ENCODE measurements around the gene RBM47.
"Not testable (repeated sequence)": the region's sequence is repeated elsewhere in the genome, so short reads cannot be mapped to it uniquely, and the experiment has no call there.

Gene RBM47

GRCh38 chr4:40629401-40630334, at the start of gene RBM47:
RBM47 (minus strand) TSS chr4:40629864; CDS start chr4:40438893, 190,971 bp downstream.
- DNase-seq: no peak

DNA sequence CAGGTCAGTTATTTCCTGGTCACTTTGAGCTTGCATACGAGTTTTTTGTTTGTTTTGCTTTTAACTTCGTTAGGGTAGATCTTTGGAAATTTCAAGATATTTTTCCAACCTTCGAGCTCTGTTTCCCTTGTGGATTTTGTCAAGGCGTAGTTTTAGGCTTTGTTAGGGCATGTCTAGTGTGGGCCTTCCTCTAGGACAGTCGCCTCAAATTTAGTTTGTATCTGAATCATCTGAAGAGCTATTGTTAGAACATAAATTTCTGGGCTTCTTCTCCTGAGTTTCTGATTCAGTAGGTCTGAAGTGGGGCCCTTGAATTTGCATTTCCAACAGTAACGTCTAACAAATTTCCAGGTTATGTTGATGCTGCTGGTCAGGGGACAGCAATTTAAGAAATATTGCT, 48.8 kb upstream of the RBM47 start:
- DNase-seq: no peak

- no peak for DNase-seq
Observed at GRCh38 chr4:40675166-40675565, 45.5 kb upstream of the RBM47 start.

- no peak for DNase-seq
Observed at GRCh38 chr4:40672528-40673522, 43.2 kb upstream of the RBM47 start.

DNA sequence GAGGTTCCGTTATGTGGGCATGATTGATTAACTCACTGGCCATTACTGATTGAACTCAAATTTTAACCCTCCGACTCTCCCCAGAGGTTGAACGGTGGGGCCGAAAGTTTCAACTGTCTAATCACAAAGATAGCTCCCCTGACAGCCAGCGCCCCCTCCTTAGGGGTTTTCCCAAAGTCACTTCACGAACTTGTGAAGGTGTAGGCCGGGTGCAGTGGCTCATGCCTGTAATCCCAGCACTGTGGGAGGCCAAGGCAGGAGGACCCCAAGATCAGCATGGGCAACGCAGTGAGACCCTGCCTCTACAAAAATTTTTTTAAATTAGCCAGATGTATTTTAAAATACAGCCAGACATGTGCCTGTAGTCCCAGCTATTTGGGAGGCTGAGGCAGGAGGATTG, 39.8 kb upstream of the RBM47 start:
- no peak for DNase-seq

- no peak for DNase-seq
Observed at GRCh38 chr4:40665842-40666241, 36.2 kb upstream of the RBM47 start.

GRCh38 chr4:40662962-40663604, 33.4 kb upstream of the RBM47 start:
- DNase-seq: no peak

DNA sequence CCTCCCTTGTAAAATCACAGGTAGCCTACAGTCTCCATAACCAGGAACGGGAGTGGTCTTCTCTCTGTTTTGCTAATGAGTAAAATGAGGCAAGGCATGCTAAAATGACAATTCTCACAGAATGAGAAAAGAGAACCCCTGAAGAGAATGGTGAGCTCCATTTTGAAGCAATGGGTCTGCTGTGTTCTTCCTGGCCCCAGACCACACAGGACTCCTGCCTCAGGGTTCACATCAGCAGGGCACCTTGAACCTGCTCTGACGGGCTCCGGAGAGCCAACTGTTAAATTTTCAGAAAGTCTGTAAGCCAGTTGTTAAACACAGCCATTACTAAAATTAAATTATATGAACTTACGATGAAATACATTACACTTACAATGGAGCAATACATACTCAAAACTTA, 32.1 kb upstream of the RBM47 start:
- no peak for DNase-seq

- DNase-seq: no peak
Observed at GRCh38 chr4:40656201-40656863, 26.7 kb upstream of the RBM47 start.

DNA sequence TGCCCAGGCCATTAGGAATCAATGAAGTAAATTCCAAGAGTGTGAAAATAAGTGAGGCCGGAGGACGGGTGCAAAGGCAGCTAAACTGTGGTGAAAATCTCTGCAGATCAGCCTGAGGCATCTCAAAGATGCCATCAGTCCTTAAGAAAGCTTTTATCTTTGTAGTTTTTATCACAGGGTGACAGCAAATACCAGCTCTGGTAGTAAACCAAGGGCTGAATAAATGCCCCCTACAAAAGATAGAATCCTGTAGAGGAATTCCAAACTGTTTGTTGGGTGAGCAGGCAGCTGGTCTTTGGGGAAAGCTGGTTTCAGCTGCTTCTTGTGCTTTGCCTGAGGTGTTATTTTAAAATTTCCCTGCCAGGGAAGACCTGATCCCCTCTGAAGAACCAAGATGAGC, 21.6 kb upstream of the RBM47 start:
- no peak for DNase-seq

DNA sequence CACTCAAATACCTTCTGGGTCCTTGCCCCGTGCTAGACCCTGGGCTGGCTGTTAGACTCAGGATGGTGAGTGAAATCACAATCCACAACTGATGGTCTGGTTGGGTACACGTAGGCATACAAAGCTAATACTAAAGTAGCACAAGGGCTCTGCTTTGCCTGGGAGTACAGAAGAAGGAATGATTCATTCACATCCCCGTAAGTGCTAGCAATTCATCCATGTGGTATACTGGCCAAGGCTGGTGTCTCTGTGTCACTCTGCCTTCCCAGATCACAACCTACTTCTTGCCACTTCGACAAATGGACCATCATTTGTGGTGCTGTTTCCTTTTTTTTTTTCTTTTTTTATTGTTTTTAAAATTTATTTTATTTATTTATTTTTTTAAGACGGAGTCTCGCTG, 19.7 kb upstream of the RBM47 start:
- no peak for DNase-seq

DNA sequence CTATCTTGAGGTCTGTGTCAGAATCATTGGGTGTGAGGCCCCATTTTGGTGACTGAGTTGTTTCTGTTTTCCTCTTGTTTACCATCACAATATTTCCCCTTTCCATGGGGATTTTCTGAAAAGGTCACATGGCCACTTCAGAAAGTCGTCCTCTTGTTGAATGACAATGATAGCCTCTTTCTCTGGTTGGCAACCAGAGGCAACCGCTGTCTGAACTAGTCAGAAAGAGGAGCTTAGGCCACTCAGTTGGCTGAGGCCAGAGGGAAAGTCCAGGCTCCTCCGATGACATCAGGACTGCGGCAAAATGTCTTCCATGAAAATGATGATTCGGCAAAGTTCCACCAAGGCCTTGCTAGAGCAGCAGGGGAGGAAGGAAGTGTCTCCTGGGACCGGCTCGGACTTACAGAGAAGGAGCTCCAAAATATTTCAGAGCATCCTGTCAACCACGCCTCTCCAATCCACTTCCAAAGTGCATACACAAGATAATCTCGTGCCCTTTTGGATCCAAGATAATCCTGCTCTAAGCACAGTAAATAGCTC, 19.1 kb upstream of the RBM47 start:
- no peak for DNase-seq

- DNase-seq: no peak
Observed at GRCh38 chr4:40648131-40648530, 18.5 kb upstream of the RBM47 start.

DNA sequence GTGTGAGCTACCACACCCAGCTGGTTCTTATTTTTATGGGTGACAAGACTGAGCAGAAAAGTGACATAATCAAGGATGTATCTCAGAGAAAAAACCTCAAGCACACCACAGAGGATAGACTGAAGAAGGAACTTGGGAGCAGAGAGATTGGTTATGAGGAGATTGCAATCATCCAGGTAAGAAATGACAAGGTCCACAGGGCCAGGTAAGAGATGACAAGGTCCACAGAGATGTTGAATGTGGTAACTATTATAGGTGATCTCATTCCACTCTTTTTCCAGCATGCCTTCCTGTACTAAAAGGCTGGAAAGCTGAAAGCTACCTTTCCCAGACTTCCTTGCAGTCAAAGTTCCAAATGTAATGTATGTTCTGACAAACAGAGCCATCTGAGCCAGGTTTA, 15.9 kb upstream of the RBM47 start:
- no peak for DNase-seq

DNA sequence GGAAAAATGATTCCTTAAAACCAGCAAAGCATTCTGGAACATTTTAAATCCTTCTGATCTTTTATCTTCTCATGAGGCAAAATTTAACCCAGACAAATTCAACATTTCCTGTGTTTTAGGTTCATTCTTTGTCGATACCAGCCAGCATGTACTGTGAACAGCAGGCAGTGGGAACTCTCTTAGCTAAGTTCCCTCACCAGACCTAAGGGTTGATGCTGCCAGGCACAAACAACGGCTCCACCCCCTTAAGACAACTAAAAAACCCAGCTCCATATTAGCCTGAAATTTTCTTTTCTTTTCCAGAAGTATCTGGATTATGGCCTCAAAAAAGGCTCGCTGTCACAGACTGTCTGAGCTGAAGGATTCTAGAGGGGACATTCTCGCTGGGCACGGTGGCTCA, 2.4 kb upstream of the RBM47 start:
- no peak for DNase-seq

DNA sequence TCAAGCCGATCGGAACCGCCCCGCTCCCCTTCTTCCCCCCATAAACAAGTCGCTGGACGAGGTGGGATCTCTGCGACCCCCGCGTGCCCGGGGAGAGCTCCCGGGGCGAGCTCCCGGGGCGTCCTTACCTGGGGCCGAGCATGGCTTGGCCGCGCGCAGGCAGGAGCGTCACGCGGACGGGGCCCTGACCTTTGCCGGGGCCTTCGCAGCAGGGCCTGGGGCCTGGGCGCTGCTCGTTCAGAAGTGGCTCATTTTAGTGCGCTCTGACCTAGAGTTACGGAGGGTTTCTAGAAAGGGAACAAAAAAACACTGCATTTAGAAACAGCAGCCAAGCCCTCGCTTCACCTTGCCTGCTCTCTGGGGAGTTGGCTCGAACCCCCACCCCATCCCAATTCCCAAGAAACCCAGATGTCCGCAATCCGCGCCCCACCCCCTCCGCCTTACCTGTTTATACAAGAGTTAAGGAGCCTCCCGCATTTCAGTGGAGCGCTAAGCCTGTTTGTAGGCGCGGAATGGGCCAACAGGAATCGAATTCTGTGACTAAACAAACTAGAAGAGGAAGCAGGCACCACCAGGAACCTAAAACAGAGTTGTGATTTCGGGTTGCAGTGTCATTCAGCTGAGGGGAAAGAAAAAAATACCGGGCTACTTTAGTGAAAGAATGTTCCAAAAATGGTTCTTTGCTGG, 814 bp upstream of the RBM47 start:
- no peak for DNase-seq

GRCh38 chr4:40628888-40629287, 776 bp downstream of the RBM47 start:
- no peak for DNase-seq

DNA sequence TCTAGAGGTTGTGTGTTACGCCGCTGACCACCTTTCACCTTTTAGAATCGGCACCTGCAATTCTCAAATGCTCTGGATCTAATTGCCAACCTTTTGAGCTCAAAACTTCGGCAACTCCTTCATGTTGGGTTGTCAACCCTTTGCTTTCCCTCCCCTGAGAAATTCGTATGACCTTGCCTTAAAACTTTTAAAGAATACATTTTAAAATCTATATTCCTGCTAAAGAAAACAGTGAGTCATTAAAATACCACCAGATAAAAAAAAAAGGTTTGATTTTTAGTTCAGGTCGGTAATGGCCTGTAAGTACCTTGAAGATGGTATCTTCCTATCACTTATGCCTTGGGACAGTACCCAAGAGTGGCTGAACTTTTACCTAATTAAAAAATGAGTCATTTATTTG, 1.3 kb downstream of the RBM47 start:
- not testable (repeated sequence) for DNase-seq

- no peak for DNase-seq
Observed at GRCh38 chr4:40627540-40627939, 2.1 kb downstream of the RBM47 start.

GRCh38 chr4:40626183-40626990, 3.3 kb downstream of the RBM47 start:
- DNase-seq: no peak

DNA sequence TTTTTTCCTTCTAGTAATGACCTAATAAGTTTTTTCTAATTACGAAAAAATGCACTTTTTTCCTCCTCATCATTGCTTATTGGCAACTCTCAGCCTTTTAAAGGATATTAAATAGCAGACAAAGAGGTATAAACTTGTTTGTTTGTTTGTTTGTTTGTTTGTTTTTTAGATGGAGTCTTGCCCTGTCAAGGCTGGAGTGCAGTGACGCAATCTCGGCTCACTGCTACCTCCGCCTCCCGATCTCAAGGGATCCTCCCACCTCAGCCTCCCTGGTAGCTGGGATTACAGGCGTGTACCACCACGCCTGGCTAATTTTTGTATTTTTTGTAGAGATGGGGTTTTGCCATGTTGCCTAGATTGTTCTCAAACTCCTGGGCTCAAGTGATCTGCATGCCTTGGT, 6.0 kb downstream of the RBM47 start:
- DNase-seq: no peak

Measured in NCI-H446 treated with DMSO at 0.1 percent for 48 hours (cell line).